PC-3 (cell line): ENCODE results near the gene DNAJC3. TPM values are rescaled to one million over a fixed set of nuclear protein-coding genes. Genes with fewer than 3 reads are reported as not detected.

Experiments
- ATAC-seq: fragments of 200-7000 bp; cut with Tn5 transposase; 2 replicates; pipeline ENCODE4 v1.9.1; 2020; ENCODE audit warnings: mild to moderate bottlenecking, moderate library complexity
- BruUV-seq: library from RNA; stranded (reverse); fragments of 400-500 nt; replicated peaks from 2 replicates; lab custom pipeline; 2021; lab: Mats Ljungman, UMichigan
- CTCF ChIA-PET: fragments of 300-600 bp; sonication (Branson Sonifier 250); formaldehyde crosslinking; loops from one replicate; lab custom pipeline; 2022; ENCODE audit warnings: antibody characterized with exemption; lab: Charles Lee
- POLR2A ChIA-PET: fragments of 300-600 bp; sonication (Branson Sonifier 250); formaldehyde crosslinking; loops from one replicate; lab custom pipeline; 2022; ENCODE audit warnings: antibody characterized with exemption; ENCODE audit not compliant: unreplicated experiment; lab: Charles Lee
- DNase-seq: peaks from one replicate; pipeline ENCODE4 v3.0.0-alpha.2; 2015
- H2AFZ ChIP-seq: fragments of 300-600 bp; sonication (generic); 2 replicates; pipeline ENCODE4 v1.6.0; 2016; ENCODE audit warnings: antibody characterized with exemption, low read length
- H3F3A ChIP-seq: fragments of 300-600 bp; sonication (generic); one replicate; pipeline ENCODE4 v1.6.0; 2017; ENCODE audit warnings: antibody characterized with exemption, low read length, control low read depth, mild to moderate bottlenecking; ENCODE audit not compliant: unreplicated experiment
- H3K27ac ChIP-seq: fragments of 300-600 bp; sonication (generic); 2 replicates; pipeline ENCODE4 v1.5.1; 2016; ENCODE audit warnings: mild to moderate bottlenecking, low read length
- H3K27me3 ChIP-seq: fragments of 300-600 bp; sonication (generic); 2 replicates; pipeline ENCODE4 v1.6.1; 2016; ENCODE audit warnings: low read length, mixed read lengths
- H3K36me3 ChIP-seq: fragments of 300-600 bp; sonication (generic); 2 replicates; pipeline ENCODE4 v1.6.1; 2016; ENCODE audit warnings: low read depth, mixed run types, low read length, mixed read lengths
- H3K4me1 ChIP-seq: fragments of 300-600 bp; sonication (generic); 2 replicates; pipeline ENCODE4 v1.5.1; 2016; ENCODE audit warnings: low read length; ENCODE audit not compliant: insufficient read depth
- H3K4me2 ChIP-seq: fragments of 300-600 bp; sonication (generic); 2 replicates; pipeline ENCODE4 v1.6.0; 2016; ENCODE audit warnings: low read length
- H3K4me3 ChIP-seq: fragments of 300-600 bp; sonication (generic); 2 replicates; pipeline ENCODE4 v1.5.1; 2016; ENCODE audit warnings: mild to moderate bottlenecking, low read length, mixed read lengths
- H3K79me2 ChIP-seq: fragments of 300-600 bp; sonication (generic); 2 replicates; pipeline ENCODE4 v1.6.1; 2017; ENCODE audit warnings: low read length, mixed read lengths
- H3K9ac ChIP-seq: fragments of 300-600 bp; sonication (generic); 2 replicates; pipeline ENCODE4 v1.6.0; 2016; ENCODE audit warnings: mild to moderate bottlenecking, low read length
- H3K9me2 ChIP-seq: fragments of 300-600 bp; sonication (generic); replicated peaks from 2 replicates; pipeline ENCODE4 v1.6.1; 2016; ENCODE audit warnings: mixed run types, low read length, mixed read lengths
- H3K9me3 ChIP-seq: fragments of 300-600 bp; sonication (generic); 2 replicates; pipeline ENCODE4 v1.6.1; 2016; ENCODE audit warnings: low read length, mixed read lengths
- H4K20me1 ChIP-seq: fragments of 300-600 bp; sonication (generic); 2 replicates; pipeline ENCODE4 v1.6.1; 2016; ENCODE audit warnings: low read length, mixed read lengths
- EZH2 ChIP-seq: fragments of 300-600 bp; sonication (generic); IDR thresholded peaks from one replicate; pipeline ENCODE4 v1.6.1; 2017; ENCODE audit warnings: antibody characterized with exemption, mild to moderate bottlenecking, low read length; ENCODE audit not compliant: unreplicated experiment
- EZH2phosphoT487 ChIP-seq: fragments of 300-600 bp; sonication (generic); IDR thresholded peaks from 2 replicates; pipeline ENCODE4 v1.6.1; 2018; ENCODE audit warnings: mild to moderate bottlenecking, antibody characterized with exemption, low read length, borderline replicate concordance
- intact Hi-C: fragments of 100-400 bp; cut with micrococcal nuclease; formaldehyde crosslinking; loops from 2 replicates; pipeline ENCODE4 v1.9.0; 2023
- total RNA-seq: library from RNA; depleted of rRNA; stranded (reverse); fragments of >200 nt; gene quantifications from 2 replicates; pipeline ENCODE4 v1.2.3, GENCODE V29; 2014
- TF ChIP-seq, protein P1 (sequence below): fragments of 300-600 bp; sonication (generic); conservative IDR thresholded peaks from 2 replicates; pipeline ENCODE4 v1.5.1; 2017; ENCODE audit warnings: antibody characterized with exemption, low read depth, mild to moderate bottlenecking, low read length

The DNAJC3 gene
- total RNA-seq, 1 experiment from 2014 or later, result 20.5 TPM

DNA sequence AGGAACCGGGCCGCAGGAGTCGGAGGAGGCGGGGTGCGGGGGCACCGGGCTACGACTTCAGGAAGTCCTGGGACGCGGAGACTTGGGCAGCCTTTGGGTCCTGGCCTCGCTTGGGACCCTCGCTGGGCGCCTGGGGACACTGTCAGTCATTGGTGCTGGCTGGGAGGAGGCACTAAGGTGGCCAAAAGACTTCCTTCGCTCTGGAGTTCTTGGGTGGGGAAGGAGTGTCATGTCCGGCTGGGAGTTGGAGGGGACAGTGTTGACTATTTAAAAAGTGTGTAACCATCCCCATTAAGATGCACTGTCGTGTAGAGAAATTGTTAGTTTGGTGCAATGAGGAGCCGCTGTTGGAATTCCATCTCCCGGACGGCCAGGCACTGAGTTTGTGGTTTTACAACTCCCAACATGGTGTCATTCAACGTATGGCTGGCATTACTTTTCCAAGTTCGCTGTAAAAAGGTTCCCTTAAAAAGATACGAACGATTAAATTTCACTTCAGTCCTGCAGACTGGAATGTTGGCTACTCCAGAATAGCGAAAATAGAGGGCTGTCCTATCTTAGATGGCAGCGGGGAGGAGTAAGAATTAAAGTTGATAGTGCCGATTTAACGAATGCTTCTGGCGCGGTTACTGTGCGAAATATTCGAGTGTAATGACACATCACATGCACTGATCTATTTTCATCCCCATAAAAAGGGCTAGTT lies 776 bp downstream of the DNAJC3 start:
- Histone ChIP-seq H3K4me1 (peaks cover 35% of the 10 kb centered on the region), H4K20me1 (peaks cover 18% of the 10 kb centered on the region), H3K9me3 (no peaks in the 10 kb centered on the region), H3K27me3 (no peaks in the 10 kb centered on the region), H3K4me3 (peak overlapping the region; percentile 98), H2AFZ (peak overlapping the region; percentile 73), H3K36me3 (no peaks in the 10 kb centered on the region), H3K27ac (peak overlapping the region; percentile 43; the same call in 1 of the 2 replicates), H3K79me2 (peaks cover 77% of the 10 kb centered on the region), H3K9me2 (no peaks in the 10 kb centered on the region), H3F3A (no peaks in the 10 kb centered on the region), H3K4me2 (peak overlapping the region; percentile 97), H3K9ac (peak overlapping the region; percentile 95)
- DNase-seq (peak; percentile 21), ATAC-seq (peak; percentile 7)
- POLR2A ChIA-PET, result no interaction called here
- CTCF ChIA-PET, result no interaction called here
- TSS peak; percentile 53 for BruUV-seq
- TF ChIP-seq EZH2 (no peak), EZH2phosphoT487 (no peak)
- TF ChIP-seq, protein P1, sequence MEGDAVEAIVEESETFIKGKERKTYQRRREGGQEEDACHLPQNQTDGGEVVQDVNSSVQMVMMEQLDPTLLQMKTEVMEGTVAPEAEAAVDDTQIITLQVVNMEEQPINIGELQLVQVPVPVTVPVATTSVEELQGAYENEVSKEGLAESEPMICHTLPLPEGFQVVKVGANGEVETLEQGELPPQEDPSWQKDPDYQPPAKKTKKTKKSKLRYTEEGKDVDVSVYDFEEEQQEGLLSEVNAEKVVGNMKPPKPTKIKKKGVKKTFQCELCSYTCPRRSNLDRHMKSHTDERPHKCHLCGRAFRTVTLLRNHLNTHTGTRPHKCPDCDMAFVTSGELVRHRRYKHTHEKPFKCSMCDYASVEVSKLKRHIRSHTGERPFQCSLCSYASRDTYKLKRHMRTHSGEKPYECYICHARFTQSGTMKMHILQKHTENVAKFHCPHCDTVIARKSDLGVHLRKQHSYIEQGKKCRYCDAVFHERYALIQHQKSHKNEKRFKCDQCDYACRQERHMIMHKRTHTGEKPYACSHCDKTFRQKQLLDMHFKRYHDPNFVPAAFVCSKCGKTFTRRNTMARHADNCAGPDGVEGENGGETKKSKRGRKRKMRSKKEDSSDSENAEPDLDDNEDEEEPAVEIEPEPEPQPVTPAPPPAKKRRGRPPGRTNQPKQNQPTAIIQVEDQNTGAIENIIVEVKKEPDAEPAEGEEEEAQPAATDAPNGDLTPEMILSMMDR, result no peak
- intact Hi-C loops, result loop anchor here (5.0 to 10.0 kb wide), 2 partner anchors 97 to 155 kb away; no protein-coding TSS in a partner anchor

DNA sequence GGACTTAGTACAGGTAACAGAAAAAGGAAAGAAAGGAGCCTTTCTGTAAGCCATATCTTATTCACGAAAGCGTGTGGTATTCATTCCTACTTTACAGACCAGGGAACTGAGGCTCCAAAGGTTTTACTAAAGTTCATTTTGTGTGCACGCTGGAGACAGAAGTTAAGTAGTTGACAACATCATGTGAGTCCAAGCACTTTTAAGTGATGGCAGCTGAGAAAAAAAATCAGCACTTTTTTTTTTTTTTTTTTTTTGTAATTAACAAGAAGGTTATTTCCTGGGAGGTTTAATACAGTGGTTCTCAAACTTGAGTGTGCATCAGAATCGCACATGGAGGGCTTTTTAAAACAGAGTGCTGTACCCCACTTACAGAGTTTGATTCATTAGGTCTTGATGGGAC lies 2.0 kb downstream of the DNAJC3 start:
- DNase-seq (no peak), ATAC-seq (no peak)
- no peak overlapping the region for H2AFZ ChIP-seq
- ChIA-PET POLR2A (no interaction called here), CTCF (no interaction called here)
- no peaks in the 10 kb centered on the region for H3K9me3 ChIP-seq
- BruUV-seq, result no TSS peak
- H3K4me2 ChIP-seq, result peak overlapping the region; percentile 97
- H4K20me1 ChIP-seq, result peaks cover 18% of the 10 kb centered on the region
- no peaks in the 10 kb centered on the region for H3K36me3 ChIP-seq
- H3K27ac ChIP-seq, result no peak overlapping the region
- no peaks in the 10 kb centered on the region for H3F3A ChIP-seq
- no peaks in the 10 kb centered on the region for H3K9me2 ChIP-seq
- intact Hi-C loops, result loop anchor here (5.0 to 10.0 kb wide), 2 partner anchors 96 to 153 kb away; no protein-coding TSS in a partner anchor
- peak overlapping the region; percentile 98 for H3K4me3 ChIP-seq
- H3K27me3 ChIP-seq, result no peaks in the 10 kb centered on the region
- peaks cover 85% of the 10 kb centered on the region for H3K79me2 ChIP-seq
- 0 out of 2 replicates have a peak overlapping the region, but pooled peaks have one; percentile 95 for H3K9ac ChIP-seq
- H3K4me1 ChIP-seq, result peaks cover 35% of the 10 kb centered on the region
- no peak for TF ChIP-seq EZH2phosphoT487
- TF ChIP-seq EZH2, result no peak
- TF ChIP-seq, protein P1, result no peak

DNA sequence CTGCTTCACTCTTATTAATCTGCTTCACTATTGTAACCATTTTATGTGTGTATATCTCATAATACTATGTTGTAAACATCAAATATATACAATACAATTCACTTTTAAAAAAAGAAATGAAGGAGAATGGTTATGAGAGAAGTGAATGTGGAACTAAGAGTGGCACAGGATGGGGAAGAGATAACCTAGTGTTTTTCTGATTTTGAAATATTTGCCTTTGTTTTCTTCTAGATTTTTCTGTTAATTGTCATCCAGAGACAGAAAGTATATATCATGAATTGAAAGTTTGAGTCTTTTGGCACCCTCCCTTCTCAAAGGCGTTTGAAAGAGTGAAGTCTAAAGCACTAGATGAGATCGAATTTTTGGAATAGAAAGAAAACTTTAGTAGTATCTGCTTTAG lies 2.8 kb downstream of the DNAJC3 start:
- no peak overlapping the region for H3K27ac ChIP-seq
- H3K4me2 ChIP-seq, result peak overlapping the region; percentile 97
- no peak overlapping the region for H3K9ac ChIP-seq
- no peaks in the 10 kb centered on the region for H3F3A ChIP-seq
- no peaks in the 10 kb centered on the region for H3K27me3 ChIP-seq
- no peaks in the 10 kb centered on the region for H3K9me2 ChIP-seq
- H2AFZ ChIP-seq, result no peak overlapping the region
- H3K4me1 ChIP-seq, result peaks cover 30% of the 10 kb centered on the region
- ChIA-PET CTCF (no interaction called here), POLR2A (no interaction called here)
- intact Hi-C loops, result loop anchor here (5.0 to 10.0 kb wide), 2 partner anchors 95 to 153 kb away; no protein-coding TSS in a partner anchor
- no peak for TF ChIP-seq EZH2phosphoT487
- no peak for TF ChIP-seq EZH2
- TF ChIP-seq, protein P1, result no peak
- H3K4me3 ChIP-seq, result peak overlapping the region; percentile 98
- H3K36me3 ChIP-seq, result no peaks in the 10 kb centered on the region
- H3K9me3 ChIP-seq, result no peaks in the 10 kb centered on the region
- DNase-seq, result no peak
- H4K20me1 ChIP-seq, result peaks cover 18% of the 10 kb centered on the region
- BruUV-seq, result no TSS peak
- no peak for ATAC-seq
- peaks cover 88% of the 10 kb centered on the region for H3K79me2 ChIP-seq
